IMR-90 (cell line): Measurements from ENCODE around the gene TRABD2A. TPM values are rescaled to one million over a fixed set of nuclear protein-coding genes. Genes with fewer than 3 reads are reported as not detected.

ENCODE experiments used
- ATAC-seq: fragments of 200-7000 bp; cut with Tn5 transposase; 2 replicates; pipeline ENCODE4 v1.9.1; 2020; ENCODE audit warnings: low read depth, mild to moderate bottlenecking, moderate library complexity
- BruUV-seq: library from RNA; stranded (reverse); fragments of 400-500 nt; replicated peaks from 2 replicates; lab custom pipeline; 2021; lab: Mats Ljungman, UMichigan
- CTCF ChIA-PET: fragments of 300-600 bp; formaldehyde crosslinking; extraction: SDS; loops from one replicate; lab custom pipeline; 2021; ENCODE audit warnings: antibody characterized with exemption; lab: Yijun Ruan, JAX
- POLR2A ChIA-PET: fragments of 300-600 bp; sonication (Branson Sonifier 250); formaldehyde crosslinking; loops from one replicate; lab custom pipeline; 2022; ENCODE audit warnings: antibody characterized with exemption; ENCODE audit not compliant: unreplicated experiment; lab: Charles Lee
- DNase-seq: peaks from one replicate; pipeline ENCODE4 v3.0.0; 2013
- H2AFZ ChIP-seq: replicated peaks from 2 replicates; pipeline ENCODE3; 2013; ENCODE audit warnings: low read length, mild to moderate bottlenecking; ENCODE audit not compliant: poor library complexity
- H2AK5ac ChIP-seq: 2 replicates; pipeline ENCODE4 v1.6.1; 2013; ENCODE audit warnings: low read depth, low read length, inconsistent platforms
- H2AK9ac ChIP-seq: replicated peaks from 2 replicates; pipeline ENCODE3; 2013; ENCODE audit warnings: mild to moderate bottlenecking, low read depth, low read length, moderate library complexity; ENCODE audit not compliant: poor library complexity
- H2BK120ac ChIP-seq: 2 replicates; pipeline ENCODE4 v1.6.1; 2013; ENCODE audit warnings: low read depth, low read length, inconsistent platforms
- H2BK15ac ChIP-seq: 3 replicates; pipeline ENCODE4 v1.6.1; 2013; ENCODE audit warnings: low read depth, low read length, inconsistent platforms
- H2BK20ac ChIP-seq: 2 replicates; pipeline ENCODE4 v1.6.1; 2013; ENCODE audit warnings: low read depth, mild to moderate bottlenecking, inconsistent platforms, low read length, moderate library complexity
- H2BK5ac ChIP-seq: 2 replicates; pipeline ENCODE4 v1.6.1; 2013; ENCODE audit warnings: mild to moderate bottlenecking, low read depth, low read length, inconsistent platforms; ENCODE audit not compliant: poor library complexity, severe bottlenecking
- H3K14ac ChIP-seq: replicated peaks from 2 replicates; pipeline ENCODE4 v1.6.1; 2013; ENCODE audit warnings: low read depth, low read length, inconsistent platforms
- H3K18ac ChIP-seq: 2 replicates; pipeline ENCODE4 v1.6.1; 2013; ENCODE audit warnings: low read depth, low read length, control low read depth
- H3K23ac ChIP-seq: 2 replicates; pipeline ENCODE4 v1.6.1; 2013; ENCODE audit warnings: low read depth, low read length, inconsistent platforms
- H3K27ac ChIP-seq: 2 replicates; pipeline ENCODE4 v1.5.1; 2013; ENCODE audit warnings: mild to moderate bottlenecking, control low read depth, low read length; ENCODE audit not compliant: insufficient read depth
- H3K27me3 ChIP-seq: 2 replicates; pipeline ENCODE4 v1.6.1; 2013; ENCODE audit warnings: low read length; ENCODE audit not compliant: control insufficient read depth, insufficient read depth
- H3K36me3 ChIP-seq: 2 replicates; pipeline ENCODE4 v1.6.1; 2013; ENCODE audit warnings: low read length, mixed read lengths; ENCODE audit not compliant: control insufficient read depth, insufficient read depth
- H3K4ac ChIP-seq: 2 replicates; pipeline ENCODE4 v1.6.1; 2013; ENCODE audit warnings: low read depth, low read length, inconsistent platforms
- H3K4me1 ChIP-seq: 2 replicates; pipeline ENCODE4 v1.6.1; 2013; ENCODE audit warnings: low read length, mixed read lengths; ENCODE audit not compliant: control insufficient read depth, insufficient read depth
- H3K4me2 ChIP-seq: 2 replicates; pipeline ENCODE4 v1.6.1; 2013; ENCODE audit warnings: low read depth, mild to moderate bottlenecking, control low read depth, low read length, moderate library complexity
- H3K4me3 ChIP-seq: 2 replicates; pipeline ENCODE4 v1.5.1; 2013; ENCODE audit warnings: low read depth, mild to moderate bottlenecking, control low read depth, low read length, moderate library complexity; ENCODE audit not compliant: insufficient read depth
- H3K56ac ChIP-seq: 2 replicates; pipeline ENCODE4 v1.6.1; 2013; ENCODE audit warnings: low read length, inconsistent platforms; ENCODE audit not compliant: insufficient read depth; ENCODE audit errors: extremely low read depth
- H3K79me1 ChIP-seq, 2 experiments: 2 replicates each; pipeline ENCODE4 v1.6.1; 2013; ENCODE audit warnings: low read length in 2 of 2, inconsistent platforms in 1 of 2, low read depth in 1 of 2
- H3K9ac ChIP-seq: 2 replicates; pipeline ENCODE4 v1.6.1; 2013; ENCODE audit warnings: low read depth, low read length, control low read depth
- H3K9me1 ChIP-seq: 2 replicates; pipeline ENCODE4 v1.6.1; 2013; ENCODE audit warnings: low read length, inconsistent platforms; ENCODE audit not compliant: insufficient read depth
- H3K9me3 ChIP-seq: 2 replicates; pipeline ENCODE4 v1.6.1; 2013; ENCODE audit warnings: low read length; ENCODE audit not compliant: control insufficient read depth, insufficient read depth
- H4K20me1 ChIP-seq: 2 replicates; pipeline ENCODE4 v1.6.1; 2013; ENCODE audit warnings: low read length, inconsistent platforms; ENCODE audit not compliant: insufficient read depth
- H4K5ac ChIP-seq: 2 replicates; pipeline ENCODE4 v1.6.1; 2013; ENCODE audit warnings: mild to moderate bottlenecking, low read depth, low read length, control low read depth
- H4K8ac ChIP-seq, 2 experiments: 2 replicates each; pipeline ENCODE4 v1.6.1; 2013; ENCODE audit warnings: low read depth in 2 of 2, low read length in 2 of 2, control low read depth in 1 of 2, inconsistent platforms in 1 of 2
- H4K91ac ChIP-seq: 2 replicates; pipeline ENCODE4 v1.6.1; 2013; ENCODE audit warnings: low read depth, low read length, inconsistent platforms; ENCODE audit not compliant: insufficient read depth
- BHLHE40 ChIP-seq: fragments of 150-350 bp; IDR thresholded peaks from 2 replicates; pipeline ENCODE4 v1.6.1; 2016; ENCODE audit warnings: mild to moderate bottlenecking, low read depth, low read length
- CEBPB ChIP-seq: IDR thresholded peaks from 2 replicates; pipeline ENCODE4 v1.6.1; 2012; ENCODE audit warnings: low read depth, low read length, improper control_type of control experiment
- CHD1 ChIP-seq: IDR thresholded peaks from 2 replicates; pipeline ENCODE4 v1.6.1; 2012; ENCODE audit warnings: low read depth, low read length, improper control_type of control experiment
- ELK1 ChIP-seq: fragments of 150-350 bp; IDR thresholded peaks from 2 replicates; pipeline ENCODE4 v1.6.1; 2016; ENCODE audit warnings: low read depth, mild to moderate bottlenecking, low read length, moderate library complexity, borderline replicate concordance
- FOS ChIP-seq: fragments of 150-350 bp; IDR thresholded peaks from 2 replicates; pipeline ENCODE4 v1.6.1; 2016; ENCODE audit warnings: low read depth, low read length
- MAFK ChIP-seq: IDR thresholded peaks from 2 replicates; pipeline ENCODE4 v1.6.1; 2012; ENCODE audit warnings: low read depth, low read length, improper control_type of control experiment
- MAZ ChIP-seq: IDR thresholded peaks from 2 replicates; pipeline ENCODE4 v1.6.1; 2012; ENCODE audit warnings: low read depth, mild to moderate bottlenecking, low read length, improper control_type of control experiment, moderate library complexity, borderline replicate concordance
- MXI1 ChIP-seq: IDR thresholded peaks from 2 replicates; pipeline ENCODE4 v1.6.1; 2012; ENCODE audit warnings: low read depth, mild to moderate bottlenecking, low read length, moderate library complexity, borderline replicate concordance
- NFE2L2 ChIP-seq: fragments of 150-350 bp; IDR thresholded peaks from 2 replicates; pipeline ENCODE4 v1.6.1; 2016; ENCODE audit warnings: low read depth, mild to moderate bottlenecking, low read length
- POLR2A ChIP-seq: IDR thresholded peaks from 2 replicates; pipeline ENCODE4 v1.6.1; 2012; ENCODE audit warnings: mild to moderate bottlenecking, low read depth, low read length
- RAD21 ChIP-seq: IDR thresholded peaks from 2 replicates; pipeline ENCODE4 v1.6.1; 2012; ENCODE audit warnings: low read length, improper control_type of control experiment
- RCOR1 ChIP-seq: IDR thresholded peaks from 2 replicates; pipeline ENCODE4 v1.6.1; 2012; ENCODE audit warnings: mild to moderate bottlenecking, low read length, improper control_type of control experiment; ENCODE audit not compliant: insufficient replicate concordance
- RFX5 ChIP-seq: IDR thresholded peaks from 2 replicates; pipeline ENCODE4 v1.8.0; 2012; ENCODE audit warnings: low read depth, mild to moderate bottlenecking, low read length, moderate library complexity
- SMC3 ChIP-seq: fragments of 150-350 bp; IDR thresholded peaks from 2 replicates; pipeline ENCODE4 v1.6.1; 2016; ENCODE audit warnings: low read depth, mild to moderate bottlenecking, antibody characterized with exemption, low read length, moderate library complexity
- WGBS, 2 experiments: methylation state at CpG; one replicate each; pipeline versions ENCODE4 v1.1.5 to v1.1.7; 2013; ENCODE audit warnings: missing lambda C conversion rate in 2 of 2; ENCODE audit not compliant: insufficient read length in 1 of 2; ENCODE audit errors: extremely low coverage in 2 of 2; 5-methylcytosine and 5-hydroxymethylcytosine counted together
- dilution Hi-C: fragments of 300-500 bp; cut with HindIII; formaldehyde crosslinking; loops from one replicate; pipeline ENCODE4 v1.14.3; 2018; ENCODE audit warnings: low sequenced_read_pairs; ENCODE audit not compliant: unreplicated experiment
- in situ Hi-C: fragments of 300-500 bp; cut with MboI; formaldehyde crosslinking; loops from 3 replicates; pipeline ENCODE4 v1.14.3; 2019; ENCODE audit warnings: low sequenced_read_pairs, inconsistent platforms, mixed read lengths
- intact Hi-C: fragments of 100-400 bp; cut with micrococcal nuclease; formaldehyde crosslinking; loops from 2 replicates; pipeline ENCODE4 v1.10.0; 2022
- polyA plus RNA-seq, 3 experiments: library from polyadenylated mRNA; depleted of rRNA; stranded (reverse); fragments of >200 nt; gene quantifications; 2 replicates each; pipeline ENCODE4 v1.2.3, GENCODE V29; 2012; ENCODE audit warnings: low replicate concordance in 1 of 3
- total RNA-seq: library from RNA; depleted of rRNA; stranded (reverse); fragments of >200 nt; gene quantifications from 2 replicates; pipeline ENCODE4 v1.2.3, GENCODE V29; 2012
- TF ChIP-seq, protein P1 (sequence below): fragments of 150-350 bp; IDR thresholded peaks from 2 replicates; pipeline ENCODE4 v1.6.1; 2017; ENCODE audit warnings: mild to moderate bottlenecking, antibody characterized with exemption, low read length, low read depth
- TF ChIP-seq, protein P2 (sequence below): conservative IDR thresholded peaks from 2 replicates; pipeline ENCODE4 v1.5.1; 2012; ENCODE audit warnings: mild to moderate bottlenecking, low read depth, low read length, improper control_type of control experiment

TRABD2A gene
- total and polyA plus RNA-seq, 2 of the 4 experiments (the other 2 are of a cell fraction): 17.6 to 20.3 TPM

DNA sequence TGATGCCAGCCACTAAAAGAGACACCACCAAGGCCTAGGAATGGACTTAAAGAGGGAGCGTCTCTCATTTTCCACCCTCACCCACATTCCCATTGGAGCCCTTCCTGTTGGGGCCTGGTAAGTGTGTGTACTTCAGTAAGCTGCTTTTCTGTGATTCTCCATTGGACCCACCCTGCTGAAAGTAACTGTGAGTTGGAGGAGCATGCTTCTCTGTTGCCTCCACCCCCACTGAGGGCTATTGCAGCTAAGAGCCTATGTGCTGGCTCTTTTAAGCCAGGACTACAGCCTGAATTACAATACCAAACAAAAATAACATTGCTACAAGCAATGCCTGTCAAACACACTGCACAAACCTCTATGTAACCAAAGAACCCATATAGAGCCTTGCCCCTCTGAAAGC lies 81.1 kb downstream of the TRABD2A start:
- intact Hi-C loops: no loop called here
- ATAC-seq: no peak

More for the DNA sequence above, 81.1 kb downstream of the TRABD2A start:
- Histone ChIP-seq H3K4me1 (no peaks in the 10 kb centered on the region), H3K9me3 (no peaks in the 10 kb centered on the region), H3K27me3 (no peaks in the 10 kb centered on the region), H2BK5ac (no peak overlapping the region), H2BK15ac (no peak overlapping the region), H3K4ac (no peak overlapping the region), H4K5ac (no peak overlapping the region), H2AFZ (no peak overlapping the region), H3K18ac (no peak overlapping the region), H3K23ac (no peak overlapping the region), H3K27ac (no peak overlapping the region), H2AK9ac (no peak overlapping the region), H3K56ac (no peak overlapping the region), H3K9me1 (peaks cover 3% of the 10 kb centered on the region; the same call in 1 of the 2 replicates), H4K20me1 (no peaks in the 10 kb centered on the region), H3K14ac (no peak overlapping the region), H2AK5ac (no peak overlapping the region), H3K79me1 (no peaks in the 10 kb centered on the region), H3K9ac (no peak overlapping the region), H2BK120ac (no peak overlapping the region), H4K8ac (no peak overlapping the region), H3K4me3 (no peak overlapping the region), H2BK20ac (no peak overlapping the region), H4K91ac (no peak overlapping the region), H3K36me3 (no peaks in the 10 kb centered on the region), H3K4me2 (no peak overlapping the region)
- CTCF ChIA-PET: no interaction called here
- TF ChIP-seq RFX5 (no peak), BHLHE40 (no peak), NFE2L2 (no peak), RAD21 (no peak), SMC3 (no peak), MAFK (no peak), ELK1 (no peak), RCOR1 (no peak), MXI1 (no peak), POLR2A (no peak), CHD1 (no peak), FOS (no peak), MAZ (no peak), CEBPB (no peak)
- TF ChIP-seq, protein P1, sequence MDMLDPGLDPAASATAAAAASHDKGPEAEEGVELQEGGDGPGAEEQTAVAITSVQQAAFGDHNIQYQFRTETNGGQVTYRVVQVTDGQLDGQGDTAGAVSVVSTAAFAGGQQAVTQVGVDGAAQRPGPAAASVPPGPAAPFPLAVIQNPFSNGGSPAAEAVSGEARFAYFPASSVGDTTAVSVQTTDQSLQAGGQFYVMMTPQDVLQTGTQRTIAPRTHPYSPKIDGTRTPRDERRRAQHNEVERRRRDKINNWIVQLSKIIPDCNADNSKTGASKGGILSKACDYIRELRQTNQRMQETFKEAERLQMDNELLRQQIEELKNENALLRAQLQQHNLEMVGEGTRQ: no peak
- TF ChIP-seq, protein P2, sequence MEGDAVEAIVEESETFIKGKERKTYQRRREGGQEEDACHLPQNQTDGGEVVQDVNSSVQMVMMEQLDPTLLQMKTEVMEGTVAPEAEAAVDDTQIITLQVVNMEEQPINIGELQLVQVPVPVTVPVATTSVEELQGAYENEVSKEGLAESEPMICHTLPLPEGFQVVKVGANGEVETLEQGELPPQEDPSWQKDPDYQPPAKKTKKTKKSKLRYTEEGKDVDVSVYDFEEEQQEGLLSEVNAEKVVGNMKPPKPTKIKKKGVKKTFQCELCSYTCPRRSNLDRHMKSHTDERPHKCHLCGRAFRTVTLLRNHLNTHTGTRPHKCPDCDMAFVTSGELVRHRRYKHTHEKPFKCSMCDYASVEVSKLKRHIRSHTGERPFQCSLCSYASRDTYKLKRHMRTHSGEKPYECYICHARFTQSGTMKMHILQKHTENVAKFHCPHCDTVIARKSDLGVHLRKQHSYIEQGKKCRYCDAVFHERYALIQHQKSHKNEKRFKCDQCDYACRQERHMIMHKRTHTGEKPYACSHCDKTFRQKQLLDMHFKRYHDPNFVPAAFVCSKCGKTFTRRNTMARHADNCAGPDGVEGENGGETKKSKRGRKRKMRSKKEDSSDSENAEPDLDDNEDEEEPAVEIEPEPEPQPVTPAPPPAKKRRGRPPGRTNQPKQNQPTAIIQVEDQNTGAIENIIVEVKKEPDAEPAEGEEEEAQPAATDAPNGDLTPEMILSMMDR: no peak
- BruUV-seq: no TSS peak
- WGBS, 2 experiments: no CpG with 5 or more reads among the region's 1 CpG
- no peak for DNase-seq
- in situ Hi-C loops (no loop called here), dilution Hi-C loops (no loop called here)
- POLR2A ChIA-PET: no interaction called here
